ES-I3 (cell line): ENCODE results near the gene POU2F3.
A peak's percentile ranks its signal among the peaks of the same experiment; 100 is the strongest.

Experiments
- H3K36me3 ChIP-seq: 2 replicates; pipeline ENCODE4 v1.6.1; 2013; ENCODE audit warnings: mild to moderate bottlenecking, low read length, control low read depth, moderate library complexity; ENCODE audit not compliant: insufficient read depth
- H3K4me1 ChIP-seq: 2 replicates; pipeline ENCODE4 v1.6.1; 2013; ENCODE audit warnings: mild to moderate bottlenecking, control low read depth, low read length; ENCODE audit not compliant: insufficient read depth
- H3K9ac ChIP-seq: 2 replicates; pipeline ENCODE4 v1.6.1; 2013; ENCODE audit warnings: low read depth, mild to moderate bottlenecking, low read length, moderate library complexity
- H3K9me3 ChIP-seq: 2 replicates; pipeline ENCODE4 v1.6.1; 2013; ENCODE audit warnings: mild to moderate bottlenecking, low read length, moderate library complexity; ENCODE audit not compliant: control insufficient read depth, insufficient read depth

POU2F3 gene

GRCh38 chr11:120203626-120204025, 36.3 kb upstream of the POU2F3 start:
- Histone ChIP-seq H3K9me3 (no peaks in the 10 kb centered on the region), H3K36me3 (no peaks in the 10 kb centered on the region), H3K9ac (no peak overlapping the region), H3K4me1 (peaks cover 17% of the 10 kb centered on the region; the same call in 1 of the 2 replicates)

- Histone ChIP-seq H3K9me3 (no peaks in the 10 kb centered on the region), H3K9ac (no peak overlapping the region), H3K36me3 (no peaks in the 10 kb centered on the region), H3K4me1 (peaks cover 10% of the 10 kb centered on the region; the same call in 1 of the 2 replicates)
These were observed 34.3 kb upstream of the POU2F3 start for GRCh38 chr11:120205596-120206161.

DNA sequence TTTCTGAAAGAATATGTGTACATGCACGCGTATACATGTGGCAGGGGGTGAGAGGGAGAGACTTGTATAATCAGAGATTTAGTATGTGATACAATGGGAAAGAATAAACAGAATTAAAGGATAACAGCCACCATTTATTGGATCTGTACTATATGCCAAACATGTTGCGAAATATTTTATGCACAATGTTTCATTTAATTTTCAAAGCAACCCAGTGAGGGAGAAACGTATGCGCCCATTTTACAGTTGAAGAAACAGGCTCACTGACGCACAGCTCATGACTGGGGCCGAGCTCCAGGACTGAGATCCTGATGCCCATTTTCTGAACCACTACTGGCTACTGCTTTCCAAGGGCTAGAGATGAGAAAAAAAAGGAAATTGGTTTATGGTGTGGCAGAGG, 32.4 kb upstream of the POU2F3 start:
- Histone ChIP-seq H3K4me1 (peaks cover 15% of the 10 kb centered on the region; the same call in 1 of the 2 replicates), H3K9me3 (no peaks in the 10 kb centered on the region), H3K9ac (no peak overlapping the region), H3K36me3 (no peaks in the 10 kb centered on the region)

DNA sequence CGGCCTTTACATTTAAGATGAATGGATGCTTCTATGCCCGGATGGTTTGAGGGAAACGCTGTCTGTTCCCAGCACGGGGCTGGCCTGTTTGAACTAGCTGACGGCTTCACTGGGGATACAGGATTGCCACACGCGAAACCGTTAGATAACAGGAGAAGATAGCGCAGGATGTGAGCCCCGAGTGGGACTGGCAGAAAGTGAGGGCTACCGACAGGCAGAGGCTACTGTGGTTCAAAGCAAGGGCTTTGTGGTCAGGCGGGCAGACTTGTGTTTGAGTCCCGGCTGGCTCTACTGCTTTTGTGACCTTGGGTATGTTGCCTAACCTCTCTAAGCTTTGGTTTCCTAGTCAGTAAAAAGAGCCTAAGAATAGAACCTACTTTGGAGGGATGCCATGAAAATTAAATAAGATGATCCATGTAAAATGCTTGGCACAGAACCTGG, 31.9 kb upstream of the POU2F3 start:
- no peak overlapping the region for H3K9ac ChIP-seq
- no peaks in the 10 kb centered on the region for H3K36me3 ChIP-seq
- H3K9me3 ChIP-seq, result no peaks in the 10 kb centered on the region
- H3K4me1 ChIP-seq, result peaks cover 19% of the 10 kb centered on the region; the same call in 1 of the 2 replicates

DNA sequence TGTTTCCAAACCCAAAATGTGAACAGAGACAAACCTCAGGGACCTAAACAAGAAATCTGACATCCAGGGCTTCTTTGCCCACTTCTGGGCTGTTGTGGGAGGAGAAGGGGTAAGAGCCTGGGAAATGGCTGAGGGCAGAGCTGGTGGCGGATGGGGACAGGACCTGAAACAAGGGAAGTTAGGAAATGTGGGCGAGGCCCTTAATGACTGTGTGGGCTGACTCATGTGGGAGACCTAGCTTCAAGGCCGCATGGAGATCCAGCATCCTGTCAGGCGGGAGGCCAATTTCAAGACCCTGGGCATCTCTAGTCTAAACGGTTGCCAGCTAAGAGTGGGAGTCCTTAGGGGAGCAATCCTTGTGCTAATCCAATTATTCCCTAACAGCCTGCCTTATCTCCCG, 31.2 kb upstream of the POU2F3 start:
- H3K9ac ChIP-seq, result no peak overlapping the region
- H3K4me1 ChIP-seq, result peaks cover 25% of the 10 kb centered on the region

DNA sequence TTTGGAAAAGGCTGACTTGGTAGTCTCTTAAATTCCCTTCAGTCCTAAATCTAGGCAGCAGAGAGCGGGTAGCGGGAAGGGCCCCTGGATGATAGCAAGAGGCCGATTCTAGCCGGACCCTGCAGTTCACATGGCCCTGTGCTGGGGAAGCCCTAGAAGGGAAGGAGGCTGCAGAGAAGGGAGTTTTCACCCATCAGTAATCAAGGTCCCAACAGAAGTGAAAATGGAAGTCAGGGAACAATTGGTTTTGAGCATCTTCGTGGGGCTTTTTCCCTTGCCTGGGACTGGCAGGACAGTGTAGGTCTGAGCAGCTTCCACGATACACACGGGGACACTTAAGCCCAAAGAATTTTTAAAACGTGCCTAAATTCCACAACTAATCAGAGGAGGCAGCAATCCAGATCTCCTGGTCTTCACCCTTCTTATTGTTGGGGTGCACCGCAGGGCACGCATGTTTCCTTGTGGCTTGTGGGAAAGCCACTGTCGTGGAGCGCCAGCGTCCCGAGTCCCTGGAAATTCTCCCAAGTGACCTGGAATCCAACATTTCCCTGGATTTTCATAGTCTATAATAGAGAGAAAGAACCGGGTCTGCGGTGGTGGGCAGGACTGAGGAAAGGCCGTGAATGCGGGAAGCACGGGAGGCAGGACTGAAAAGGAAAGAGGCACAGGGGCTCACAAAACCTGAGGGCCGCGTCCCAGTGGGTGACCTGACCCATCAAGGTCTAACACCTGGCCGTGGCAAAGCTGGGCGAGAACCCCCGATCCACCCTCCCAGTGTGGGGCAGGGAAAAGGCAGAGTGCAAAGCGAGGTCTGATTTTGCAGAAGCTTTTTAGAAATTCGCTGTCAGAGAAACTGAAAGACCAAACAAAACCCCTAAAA, 30.0 kb upstream of the POU2F3 start:
- Histone ChIP-seq H3K9me3 (no peaks in the 10 kb centered on the region), H3K9ac (peak overlapping the region; percentile 54; the same call in 1 of the 2 replicates), H3K36me3 (no peaks in the 10 kb centered on the region), H3K4me1 (peaks cover 23% of the 10 kb centered on the region)

More for the DNA sequence above, 31.2 kb upstream of the POU2F3 start:
- Histone ChIP-seq H3K9me3 (no peaks in the 10 kb centered on the region), H3K36me3 (no peaks in the 10 kb centered on the region)

DNA sequence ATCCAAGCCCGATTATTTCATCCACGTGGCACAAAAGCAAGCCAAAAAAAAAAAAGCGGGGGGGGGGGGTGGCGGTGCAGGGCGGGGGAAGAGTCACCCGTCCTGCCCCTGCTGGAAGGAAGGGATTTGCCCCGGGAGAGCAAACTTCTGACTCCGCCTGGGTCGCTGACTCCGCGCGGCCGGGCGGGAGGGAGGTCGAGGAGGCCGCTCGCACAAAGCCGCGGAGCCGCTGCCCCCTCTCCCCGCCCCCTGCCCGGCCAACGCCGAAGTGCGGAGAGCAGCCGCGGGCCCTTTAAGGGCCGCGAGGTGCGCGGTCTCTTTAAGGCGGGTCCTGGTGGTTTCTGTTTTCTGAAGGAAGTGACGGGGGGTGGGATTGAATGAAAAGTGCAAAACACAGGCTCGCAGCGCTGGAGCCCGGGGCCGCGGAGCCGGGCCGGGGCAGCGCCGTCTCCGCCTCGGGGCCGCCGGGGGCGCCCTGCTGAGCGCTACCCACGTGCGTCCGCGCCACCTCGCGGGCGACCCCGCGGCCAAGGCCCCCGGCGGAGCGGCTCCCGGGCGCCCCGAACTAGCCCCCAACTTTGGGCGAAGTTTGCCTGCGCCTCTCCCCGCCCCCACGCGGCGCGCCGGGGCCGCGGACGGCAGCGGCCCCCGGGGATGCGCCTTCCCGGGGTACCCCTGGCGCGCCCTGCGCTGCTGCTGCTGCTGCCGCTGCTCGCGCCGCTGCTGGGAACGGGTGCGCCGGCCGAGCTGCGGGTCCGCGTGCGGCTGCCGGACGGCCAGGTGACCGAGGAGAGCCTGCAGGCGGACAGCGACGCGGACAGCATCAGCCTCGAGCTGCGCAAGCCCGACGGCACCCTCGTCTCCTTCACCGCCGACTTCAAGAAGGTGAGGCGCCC, 29.1 kb upstream of the POU2F3 start, which contains the start of gene OAF:
Gene OAF, plus strand, starts transcription at position 407 of the 896 bp plus-strand sequence. Its CDS starts 248 bp downstream, at position 655.
- peak within 1 kb of the TSS; percentile 56 for H3K9ac ChIP-seq
- H3K9me3 ChIP-seq, result no peaks in the 10 kb centered on the region
- peaks cover 18% of the 10 kb centered on the region for H3K4me1 ChIP-seq
- H3K36me3 ChIP-seq, result no peaks in the 10 kb centered on the region

- H3K9ac ChIP-seq, result peak overlapping the region; percentile 56
- H3K4me1 ChIP-seq, result peaks cover 18% of the 10 kb centered on the region
- H3K36me3 ChIP-seq, result no peaks in the 10 kb centered on the region
These were observed 28.2 kb upstream of the POU2F3 start for GRCh38 chr11:120211522-120212258.

GRCh38 chr11:120212259-120212878, 27.6 kb upstream of the POU2F3 start:
- Histone ChIP-seq H3K36me3 (no peaks in the 10 kb centered on the region), H3K9me3 (no peaks in the 10 kb centered on the region), H3K4me1 (peaks cover 18% of the 10 kb centered on the region), H3K9ac (no peak overlapping the region)

More at GRCh38 chr11:120211522-120212258, 28.2 kb upstream of the POU2F3 start:
- no peaks in the 10 kb centered on the region for H3K9me3 ChIP-seq

GRCh38 chr11:120212926-120213325, 27.0 kb upstream of the POU2F3 start:
- Histone ChIP-seq H3K9me3 (no peaks in the 10 kb centered on the region), H3K9ac (no peak overlapping the region), H3K36me3 (no peaks in the 10 kb centered on the region), H3K4me1 (peaks cover 21% of the 10 kb centered on the region)

- Histone ChIP-seq H3K36me3 (no peaks in the 10 kb centered on the region), H3K9ac (no peak overlapping the region), H3K9me3 (no peaks in the 10 kb centered on the region), H3K4me1 (peaks cover 30% of the 10 kb centered on the region)
These were observed 25.4 kb upstream of the POU2F3 start for GRCh38 chr11:120214581-120214980.

DNA sequence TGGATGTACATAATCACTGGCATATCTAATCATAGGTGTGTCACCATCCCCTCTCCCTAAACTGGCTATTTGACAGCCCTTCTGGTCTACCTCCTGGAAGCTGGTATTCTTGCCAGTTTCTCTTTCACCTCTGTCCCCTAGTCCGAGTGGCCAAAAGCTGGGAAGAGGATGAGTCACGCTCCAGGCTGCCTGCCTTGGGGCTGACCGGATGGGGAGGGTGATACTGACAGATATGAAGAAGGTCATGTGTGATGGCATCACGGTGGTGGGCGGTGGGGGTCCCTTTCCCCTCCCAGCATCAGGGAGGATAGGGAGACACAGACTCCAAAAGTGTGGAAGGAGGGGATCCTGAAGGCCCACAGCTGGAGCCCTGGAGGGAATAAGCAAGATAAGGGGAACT, 24.3 kb upstream of the POU2F3 start:
- no peak overlapping the region for H3K9ac ChIP-seq
- no peaks in the 10 kb centered on the region for H3K36me3 ChIP-seq
- H3K4me1 ChIP-seq, result peaks cover 27% of the 10 kb centered on the region
- H3K9me3 ChIP-seq, result no peaks in the 10 kb centered on the region

DNA sequence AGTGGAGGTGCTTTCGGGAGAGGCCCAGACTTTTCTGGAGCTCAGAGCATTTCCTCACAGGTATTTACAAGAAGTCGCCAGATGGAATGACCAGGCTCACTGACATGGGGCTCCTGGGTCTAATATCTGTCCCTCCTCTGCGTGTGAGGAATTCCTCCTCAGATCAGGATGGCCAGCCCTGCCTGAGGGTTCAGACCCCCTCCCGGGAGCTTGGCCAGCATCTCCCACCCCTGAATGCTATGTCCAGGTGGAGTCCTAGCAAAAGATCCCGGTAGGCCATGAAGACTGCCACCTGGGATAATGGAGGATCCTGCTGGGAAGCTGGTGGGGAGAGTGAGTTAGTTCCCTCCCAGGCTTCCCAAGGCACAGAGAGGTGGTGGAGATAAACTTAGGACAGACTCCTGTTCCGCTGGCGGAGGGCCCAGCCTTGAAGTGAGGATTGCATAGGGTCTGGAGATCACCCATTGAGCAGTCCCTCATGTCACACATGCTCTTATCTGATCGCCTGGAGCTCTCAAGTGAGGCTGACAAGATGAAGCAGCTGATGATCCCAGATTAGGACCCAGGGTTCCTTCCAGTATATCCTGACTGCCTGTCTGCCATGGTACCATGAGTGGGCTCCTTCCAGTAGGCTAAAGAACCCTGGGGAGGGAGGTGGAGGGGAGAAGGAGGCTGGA, 23.4 kb upstream of the POU2F3 start:
- H3K4me1 ChIP-seq, result peaks cover 26% of the 10 kb centered on the region
- H3K9ac ChIP-seq, result no peak overlapping the region
- H3K36me3 ChIP-seq, result no peaks in the 10 kb centered on the region
- no peaks in the 10 kb centered on the region for H3K9me3 ChIP-seq
